GM13977 (cell line): ENCODE results near the gene BRSK2.
"Not testable (repeated sequence)": the region's sequence is repeated elsewhere in the genome, so short reads cannot be mapped to it uniquely, and the experiment has no call there.

ENCODE experiments used
- DNase-seq: peaks from one replicate; pipeline ENCODE4 v3.0.0; 2012; ENCODE audit warnings: low spot score
- in situ Hi-C: fragments of 300-500 bp; cut with MboI; formaldehyde crosslinking; loops from one replicate; pipeline ENCODE4 v1.12.0; 2022; ENCODE audit warnings: low sequenced_read_pairs, low pct_unique_long_range_greater_than_20kb, mixed read lengths, inconsistent platforms; ENCODE audit not compliant: unreplicated experiment
- TF ChIP-seq, protein P1 (sequence below): IDR thresholded peaks from 2 replicates; pipeline ENCODE4 v1.5.1; 2012; ENCODE audit warnings: mild to moderate bottlenecking, control low read depth; ENCODE audit not compliant: insufficient read depth; ENCODE audit errors: extremely low read depth, missing control alignments

BRSK2 gene

DNA sequence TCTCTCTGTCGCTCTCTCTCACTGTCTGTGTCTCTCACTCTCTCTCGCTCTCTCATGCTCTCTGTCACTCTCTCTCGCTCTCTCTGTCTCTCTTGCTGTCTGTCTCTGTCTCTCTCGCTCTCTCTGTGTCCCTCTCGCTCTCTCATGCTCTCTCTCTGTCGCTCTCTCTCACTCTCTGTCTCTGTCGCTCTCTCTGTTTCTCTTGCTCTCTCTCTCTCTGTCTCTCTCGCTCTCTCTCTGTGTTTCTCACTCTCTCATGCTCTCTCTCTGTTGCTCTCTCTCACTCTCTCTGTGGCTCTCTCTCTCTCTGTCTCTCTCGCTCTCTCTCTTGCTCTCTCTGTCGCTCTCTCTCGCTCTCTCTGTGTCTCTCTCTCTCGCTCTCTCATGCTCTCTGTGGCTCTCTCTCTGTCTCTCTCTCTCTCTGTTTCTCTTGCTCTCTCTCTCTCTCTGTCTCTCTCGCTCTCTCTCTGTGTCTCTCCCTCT lies 33.2 kb upstream of the BRSK2 start:
- TF ChIP-seq, protein P1, sequence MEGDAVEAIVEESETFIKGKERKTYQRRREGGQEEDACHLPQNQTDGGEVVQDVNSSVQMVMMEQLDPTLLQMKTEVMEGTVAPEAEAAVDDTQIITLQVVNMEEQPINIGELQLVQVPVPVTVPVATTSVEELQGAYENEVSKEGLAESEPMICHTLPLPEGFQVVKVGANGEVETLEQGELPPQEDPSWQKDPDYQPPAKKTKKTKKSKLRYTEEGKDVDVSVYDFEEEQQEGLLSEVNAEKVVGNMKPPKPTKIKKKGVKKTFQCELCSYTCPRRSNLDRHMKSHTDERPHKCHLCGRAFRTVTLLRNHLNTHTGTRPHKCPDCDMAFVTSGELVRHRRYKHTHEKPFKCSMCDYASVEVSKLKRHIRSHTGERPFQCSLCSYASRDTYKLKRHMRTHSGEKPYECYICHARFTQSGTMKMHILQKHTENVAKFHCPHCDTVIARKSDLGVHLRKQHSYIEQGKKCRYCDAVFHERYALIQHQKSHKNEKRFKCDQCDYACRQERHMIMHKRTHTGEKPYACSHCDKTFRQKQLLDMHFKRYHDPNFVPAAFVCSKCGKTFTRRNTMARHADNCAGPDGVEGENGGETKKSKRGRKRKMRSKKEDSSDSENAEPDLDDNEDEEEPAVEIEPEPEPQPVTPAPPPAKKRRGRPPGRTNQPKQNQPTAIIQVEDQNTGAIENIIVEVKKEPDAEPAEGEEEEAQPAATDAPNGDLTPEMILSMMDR = no peak
- in situ Hi-C loops = no loop called here
- DNase-seq = no peak

DNA sequence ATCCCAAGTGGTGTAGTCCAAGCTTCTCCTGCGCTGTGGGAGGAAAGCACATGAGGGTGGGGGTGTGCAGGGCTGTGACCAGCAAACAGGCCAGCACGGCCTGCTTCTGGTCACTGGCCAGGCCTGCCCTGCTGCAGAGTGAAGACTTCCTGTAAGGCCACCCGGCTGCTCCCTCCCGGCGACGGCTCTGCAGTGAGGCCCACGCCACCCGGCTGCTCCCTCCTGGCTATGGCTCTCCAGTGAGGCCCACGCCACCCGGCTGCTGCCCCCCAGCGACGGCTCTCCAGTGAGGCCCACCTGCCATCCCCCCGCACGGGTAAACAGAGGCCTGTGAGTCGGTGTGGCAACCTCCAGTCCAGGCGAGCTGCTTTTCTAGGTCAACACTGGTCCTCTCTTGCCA lies 31.4 kb upstream of the BRSK2 start:
- DNase-seq = no peak
- in situ Hi-C loops = no loop called here

DNA sequence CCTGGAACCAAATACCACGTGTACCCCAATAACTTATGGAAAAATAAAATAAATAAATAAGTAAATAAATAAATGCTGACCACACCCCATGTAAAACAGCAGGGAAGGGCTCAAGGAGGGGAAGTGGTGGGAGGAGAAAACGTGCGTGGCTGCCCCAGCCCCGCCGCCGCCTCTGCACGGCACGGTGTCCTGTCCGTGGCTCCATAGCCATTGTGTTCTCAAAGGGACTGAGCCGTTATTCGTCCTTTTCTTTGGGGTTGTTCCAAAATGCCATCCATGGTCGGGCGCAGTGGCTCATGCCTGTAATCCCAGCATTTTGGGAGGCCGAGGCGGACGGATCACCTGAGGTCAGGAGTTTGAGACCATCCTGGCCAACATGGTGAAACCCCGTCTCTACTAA lies 30.8 kb upstream of the BRSK2 start:
- DNase-seq, in situ Hi-C loops: not testable (repeated sequence)

More for the DNA sequence above, 31.4 kb upstream of the BRSK2 start:
- TF ChIP-seq, protein P1 = no peak

DNA sequence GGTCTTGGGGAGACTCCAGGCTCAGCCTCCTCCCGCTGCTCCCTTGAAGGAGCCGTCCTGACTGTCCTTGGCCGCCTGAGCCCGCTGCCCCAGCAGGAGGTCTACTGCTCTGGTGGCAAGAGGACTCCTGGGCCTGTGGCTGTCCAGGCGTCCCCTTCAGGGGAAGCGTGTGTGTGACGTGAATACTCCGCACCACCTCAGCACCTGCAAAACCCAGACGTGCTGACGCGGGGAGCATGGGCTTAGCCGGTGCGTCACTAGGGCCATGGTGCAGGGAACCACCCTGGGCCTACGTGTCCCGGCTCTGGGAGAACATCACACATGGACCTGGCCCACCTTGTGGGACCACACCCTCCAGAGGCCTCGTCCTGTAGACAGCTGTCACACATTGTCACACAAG lies 30.2 kb upstream of the BRSK2 start:
- in situ Hi-C loops = no loop called here
- DNase-seq = no peak

DNA sequence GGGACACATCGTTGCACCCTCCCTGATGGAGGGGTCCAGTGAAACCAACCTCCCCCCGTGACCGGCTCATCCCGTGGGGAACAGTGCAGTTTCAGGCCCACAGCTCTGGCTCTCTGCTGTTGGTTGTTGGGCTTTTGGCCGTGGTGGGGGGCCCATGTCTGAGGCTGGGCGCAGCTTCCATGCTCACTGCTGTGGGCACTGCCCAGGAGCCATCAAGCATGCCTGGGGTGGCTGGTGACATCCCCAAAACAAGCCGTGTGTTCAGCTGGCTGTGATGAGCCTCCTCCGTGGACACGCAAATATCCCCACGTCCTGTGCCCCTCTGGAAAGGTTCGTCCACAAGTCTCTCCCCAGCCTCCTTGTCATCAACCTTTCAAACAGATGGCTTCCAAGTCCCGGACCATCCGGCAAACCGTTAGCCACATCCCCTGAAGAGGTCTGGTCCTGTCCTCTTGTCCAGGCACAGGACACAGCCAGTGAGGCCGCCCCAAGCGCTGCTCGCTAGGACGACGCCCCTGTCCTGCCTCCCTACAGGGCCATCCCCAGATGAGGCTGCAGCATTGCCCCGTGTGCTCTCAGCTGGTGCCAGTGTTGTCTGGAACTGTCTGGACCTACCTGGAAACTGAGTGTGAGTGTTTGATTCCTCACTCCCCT lies 29.4 kb upstream of the BRSK2 start:
- TF ChIP-seq, protein P1 = no peak
- DNase-seq = no peak
- in situ Hi-C loops = no loop called here

More for the DNA sequence above, 30.2 kb upstream of the BRSK2 start:
- TF ChIP-seq, protein P1 = no peak

DNA sequence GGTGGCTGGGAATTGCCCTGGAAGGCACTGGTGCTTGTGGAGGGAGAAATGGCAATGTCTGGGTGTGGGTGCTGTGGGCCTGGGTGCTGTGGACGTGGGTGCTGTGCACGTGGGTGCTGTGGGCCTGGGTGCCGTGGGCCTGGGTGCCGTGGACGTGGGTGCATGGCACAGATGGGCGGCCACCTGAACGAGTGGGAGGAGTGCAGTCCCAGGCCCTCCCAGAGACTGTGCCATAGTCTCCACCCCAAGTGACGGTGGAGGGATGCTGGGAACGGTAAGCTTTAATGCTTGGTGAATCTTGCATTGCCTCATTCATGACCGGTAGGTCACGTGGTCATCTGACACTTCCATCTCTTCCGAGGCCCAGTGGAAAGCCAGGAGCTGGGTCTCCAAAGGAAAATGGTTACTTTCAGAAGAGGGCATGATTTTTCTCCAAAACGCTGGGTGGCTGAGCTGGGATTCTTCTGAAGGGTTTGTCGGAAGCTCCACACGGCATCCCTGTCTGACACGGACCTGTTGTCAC lies 28.8 kb upstream of the BRSK2 start:
- in situ Hi-C loops = no loop called here
- TF ChIP-seq, protein P1 = no peak
- DNase-seq = no peak

DNA sequence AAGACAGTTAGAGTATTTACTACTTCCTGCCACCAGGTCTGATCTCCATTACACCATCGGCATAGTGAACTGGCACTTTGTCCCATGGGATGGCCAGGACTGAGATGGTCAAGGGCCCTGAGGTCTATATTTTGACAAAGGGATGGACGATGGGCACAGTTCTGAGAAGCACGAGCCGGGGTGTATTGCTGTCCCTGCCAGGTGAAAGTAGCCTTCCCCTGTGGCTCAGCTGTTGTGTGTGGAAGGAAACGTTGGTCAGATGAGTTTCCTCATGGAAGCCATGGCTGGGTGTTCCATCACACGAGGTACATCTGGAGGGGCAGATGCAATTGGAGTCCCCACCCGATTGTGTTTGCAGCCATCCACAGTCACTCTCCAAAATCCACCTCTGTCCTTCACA lies 27.9 kb upstream of the BRSK2 start:
- no peak for DNase-seq
- in situ Hi-C loops = no loop called here
- TF ChIP-seq, protein P1 = no peak
